Measurements from ENCODE around the gene NHSL2.
"Not testable (repeated sequence)": the region's sequence is repeated elsewhere in the genome, so short reads cannot be mapped to it uniquely, and the experiment has no call there.

The NHSL2 gene

DNA sequence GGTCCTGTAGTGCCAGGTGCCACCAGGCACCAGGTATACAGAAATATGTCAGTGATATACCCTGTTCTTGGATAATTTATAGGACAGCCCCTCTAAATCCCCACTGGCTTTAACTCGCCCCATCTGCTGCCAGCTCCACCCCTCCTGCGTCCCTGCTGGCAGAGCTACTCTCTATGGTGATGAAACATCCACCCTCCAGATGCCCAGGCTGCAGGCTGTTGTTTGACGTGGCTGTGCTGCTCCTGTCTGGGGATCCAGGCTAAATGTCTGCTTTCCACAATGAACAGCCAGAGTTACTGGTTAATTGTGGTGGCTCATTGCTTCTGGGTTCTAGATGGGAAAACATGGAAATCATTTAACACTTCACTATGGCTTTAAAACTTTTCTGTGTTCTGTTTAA, 12.9 kb downstream of the NHSL2 start:
- no peak for DNase-seq (ENCODE audit: low read depth)

DNA sequence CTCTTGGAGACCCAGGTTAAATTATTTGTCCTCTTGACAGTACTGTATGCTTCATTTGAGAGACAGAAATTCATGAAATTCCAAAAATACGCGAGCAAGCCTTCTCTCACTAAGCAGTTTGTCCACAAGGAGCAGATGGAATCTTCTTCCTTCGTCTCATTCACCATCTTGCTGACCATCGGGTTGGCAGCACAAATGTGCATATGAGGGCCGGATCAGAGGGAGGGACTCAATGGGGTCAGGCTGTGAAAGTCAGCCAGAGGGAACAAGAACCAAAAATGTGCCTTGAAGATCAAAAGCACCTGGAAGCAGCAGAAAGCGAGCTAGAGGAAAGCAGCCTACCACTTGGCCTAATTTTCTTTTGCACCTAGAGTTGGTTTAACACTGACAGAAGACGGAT, 16.4 kb downstream of the NHSL2 start:
- no peak for DNase-seq (ENCODE audit: low read depth)

DNA sequence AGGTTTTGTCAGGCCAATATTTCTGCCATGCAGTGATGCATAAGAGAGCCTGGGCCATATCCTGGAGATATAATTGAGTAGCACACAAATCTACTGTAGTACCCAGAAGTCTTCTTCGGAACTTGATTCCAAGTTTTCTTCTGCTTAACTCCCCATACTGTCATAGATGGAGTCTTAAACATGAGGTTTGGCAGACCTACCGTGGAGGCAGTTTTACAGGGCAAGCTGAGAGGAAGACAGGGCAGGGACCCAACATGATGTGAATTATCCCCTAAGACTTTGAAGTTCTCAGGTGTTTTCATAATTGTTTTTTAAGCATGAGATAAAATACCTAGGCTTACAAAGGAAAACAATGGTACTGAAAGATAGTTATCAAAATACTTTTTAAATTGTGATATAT, 18.2 kb downstream of the NHSL2 start:
- no peak for DNase-seq (ENCODE audit: low read depth)

DNA sequence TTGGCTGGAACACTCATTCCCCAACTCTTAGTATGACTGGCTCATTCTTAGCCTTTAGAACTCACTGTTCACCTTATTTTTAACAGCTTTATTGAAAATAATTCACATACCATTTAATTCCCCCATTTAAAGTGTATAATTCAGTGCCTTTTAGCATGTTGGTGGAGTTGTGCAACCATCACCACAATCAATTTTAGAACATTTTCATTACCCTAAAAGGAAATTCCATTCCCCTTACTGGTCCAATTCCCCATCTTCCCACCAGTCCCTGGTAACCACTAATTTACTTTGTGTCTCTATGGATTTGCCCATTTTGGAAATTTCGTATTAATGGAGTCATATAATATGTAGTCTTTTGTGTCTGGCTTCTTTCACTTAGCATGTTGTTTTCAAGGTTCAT, 19.7 kb downstream of the NHSL2 start:
- no peak for DNase-seq (ENCODE audit: low read depth)

DNA sequence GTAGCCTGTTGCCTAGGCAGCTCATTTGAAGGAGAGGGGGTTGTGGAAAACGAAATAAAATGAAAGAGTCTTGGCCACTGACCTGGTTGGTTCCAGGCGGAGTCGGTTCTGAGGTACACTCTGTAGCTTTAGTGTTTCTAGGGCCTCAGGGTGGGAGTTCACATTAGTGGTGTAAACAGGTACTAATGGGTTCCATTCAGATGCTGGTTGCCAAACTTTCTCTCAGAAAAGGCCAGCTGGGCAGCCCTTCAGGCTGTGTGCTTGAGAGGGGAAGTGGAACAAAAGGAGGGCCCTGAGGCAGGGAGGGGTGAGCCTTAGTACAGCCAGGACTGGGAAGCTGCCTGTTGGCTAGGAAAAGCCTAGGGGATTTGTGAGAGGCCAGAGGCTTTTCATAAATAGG, 24.8 kb downstream of the NHSL2 start:
- no peak for DNase-seq (ENCODE audit: low read depth)

DNA sequence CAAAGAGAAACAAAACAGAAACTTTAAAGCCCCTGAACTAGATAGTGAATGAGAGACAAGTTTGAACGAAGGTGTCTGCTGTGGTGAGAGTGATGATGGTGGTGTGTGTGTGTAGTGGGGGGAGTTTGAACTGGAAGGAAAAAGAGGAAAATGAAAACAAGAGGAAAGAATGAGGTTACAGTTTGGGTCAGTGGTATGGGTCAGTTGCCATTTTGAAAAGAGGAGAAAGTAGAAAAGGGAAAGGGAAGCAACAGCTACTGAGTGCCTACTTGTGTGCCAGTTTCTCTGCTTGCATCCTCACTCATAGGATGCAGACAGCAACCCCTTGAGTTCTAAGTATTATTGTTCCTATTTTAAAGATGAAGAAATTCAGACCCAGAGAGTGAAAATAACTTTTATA, 26.0 kb downstream of the NHSL2 start:
- DNase-seq (ENCODE audit: low read depth), result no peak

DNA sequence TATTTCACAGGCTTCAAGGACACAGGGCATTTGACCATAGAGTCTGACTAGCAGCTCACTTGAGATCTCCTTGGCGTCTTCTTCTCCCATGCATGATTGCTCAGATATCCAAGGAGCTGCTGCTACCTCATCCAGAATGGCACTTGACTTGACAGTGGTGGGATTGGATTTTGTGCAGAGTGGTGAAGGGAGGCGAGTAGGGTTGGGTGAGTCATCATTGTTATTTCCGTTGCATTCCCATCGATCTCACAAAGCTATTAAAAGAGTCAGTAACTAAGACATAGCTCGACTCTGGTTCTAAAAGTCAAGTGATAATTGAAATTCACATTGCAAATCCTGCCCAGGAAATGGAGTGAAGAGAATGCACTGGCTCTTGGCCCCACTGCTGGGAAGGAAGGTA, 27.7 kb downstream of the NHSL2 start:
- DNase-seq (ENCODE audit: low read depth), result no peak

DNA sequence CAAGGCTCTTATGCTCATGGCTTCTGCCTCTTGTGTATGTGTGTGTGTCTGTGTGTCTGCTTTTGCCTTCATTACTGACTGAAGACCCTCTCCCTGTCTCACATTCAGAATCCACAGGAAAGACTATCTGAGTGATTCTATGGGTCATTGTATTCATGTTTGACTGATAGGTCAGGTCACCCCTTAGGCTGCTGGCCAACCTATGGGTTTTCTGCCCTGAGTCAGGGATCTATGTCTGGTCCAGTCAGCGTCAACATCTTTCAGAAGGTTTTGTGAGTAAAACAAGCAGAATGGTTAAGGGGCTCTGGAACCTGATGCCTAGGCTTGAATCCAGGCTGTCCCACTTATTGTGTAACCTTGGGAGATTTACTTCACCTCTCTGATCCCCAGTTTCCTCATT, 30.5 kb downstream of the NHSL2 start:
- DNase-seq (ENCODE audit: low read depth), result no peak

DNA sequence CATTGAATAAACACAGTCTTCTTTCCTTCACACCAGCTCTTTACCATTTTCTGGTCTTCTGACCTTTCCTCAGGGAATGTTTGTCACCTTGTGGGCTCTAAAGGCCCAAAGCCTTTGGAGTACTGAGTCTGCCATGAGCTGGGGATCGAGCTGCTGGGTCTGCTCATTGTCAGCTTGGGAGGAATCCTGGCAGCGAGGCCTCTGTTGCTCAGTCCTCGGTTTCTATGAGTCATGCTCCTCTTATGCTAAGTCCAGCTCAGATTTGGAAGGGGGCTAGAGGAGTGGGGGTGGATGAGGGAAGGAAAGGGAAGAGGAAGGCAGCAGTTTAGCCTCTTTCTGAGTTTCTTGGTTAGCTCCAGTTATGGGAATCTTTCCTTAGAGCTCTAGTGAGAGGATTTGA, 31.1 kb downstream of the NHSL2 start:
- DNase-seq (ENCODE audit: low read depth), result no peak

DNA sequence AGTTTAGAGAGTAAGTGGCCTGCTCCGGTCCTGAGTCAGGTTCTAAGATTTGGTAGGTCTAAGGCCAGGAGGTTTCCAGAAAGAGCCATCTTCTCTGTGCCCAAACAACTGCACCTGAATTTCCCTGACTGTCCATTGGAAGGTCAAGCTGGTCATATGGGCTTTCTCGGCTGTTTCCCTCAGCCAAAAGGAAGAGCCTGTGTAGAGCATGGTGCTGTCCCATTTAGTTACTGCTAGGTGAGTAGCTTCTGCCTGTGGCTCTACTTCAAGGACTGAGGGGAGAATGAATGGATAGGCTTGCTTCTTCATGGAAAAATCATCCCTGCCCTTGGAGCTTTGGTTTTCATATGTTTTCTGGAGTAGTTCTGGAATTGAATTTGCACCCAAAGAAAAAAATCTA, 33.7 kb downstream of the NHSL2 start:
- no peak for DNase-seq (ENCODE audit: low read depth)

DNA sequence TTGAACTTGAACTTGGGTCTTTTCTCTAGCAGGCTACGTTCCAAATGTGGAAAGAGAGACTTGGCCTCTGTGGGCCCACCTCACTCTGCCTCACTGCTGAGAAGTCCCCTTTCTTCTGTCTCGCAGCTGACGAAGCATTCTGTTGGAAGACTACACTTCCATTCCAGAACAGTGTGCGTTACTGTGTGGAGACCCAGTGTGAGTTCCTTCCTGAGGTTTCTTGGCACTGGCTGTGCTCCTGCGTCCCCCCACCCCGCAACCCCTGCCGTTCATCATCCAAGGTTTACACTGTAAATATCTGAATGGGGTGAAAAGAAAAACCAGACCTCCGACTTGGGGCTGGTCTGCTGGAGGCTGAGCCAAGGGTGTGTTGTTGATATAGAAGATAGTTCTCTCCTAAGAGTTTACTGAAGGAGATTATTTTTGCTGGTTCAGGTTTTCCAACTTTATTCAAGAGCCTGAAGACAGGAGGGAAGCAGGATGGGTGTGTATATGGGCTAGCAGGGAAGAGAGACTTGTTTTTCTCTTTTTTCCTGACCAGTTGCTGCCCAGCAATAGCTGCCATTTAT, 34.7 kb downstream of the NHSL2 start:
- no peak for DNase-seq (ENCODE audit: low read depth)

DNA sequence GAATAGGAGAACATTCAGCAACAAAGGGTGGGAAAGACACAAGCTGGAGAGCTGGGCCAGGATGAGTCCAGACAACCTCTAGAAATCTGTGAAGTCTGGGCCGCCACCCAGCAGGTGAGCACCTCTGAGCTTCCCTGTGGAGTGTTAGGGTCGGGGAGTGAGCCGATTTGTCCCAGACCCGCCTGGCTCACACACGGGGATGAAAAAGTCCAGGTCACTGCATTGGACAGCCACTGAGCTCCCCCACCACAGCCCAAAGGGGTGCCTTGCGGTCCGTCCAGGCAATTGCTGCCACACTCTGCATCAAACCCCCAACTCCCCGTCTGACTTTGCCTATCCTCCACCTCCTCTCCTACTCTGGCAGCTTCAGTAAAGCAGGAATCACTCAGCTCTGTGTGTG, 38.7 kb downstream of the NHSL2 start:
- no peak for DNase-seq (ENCODE audit: low read depth)

DNA sequence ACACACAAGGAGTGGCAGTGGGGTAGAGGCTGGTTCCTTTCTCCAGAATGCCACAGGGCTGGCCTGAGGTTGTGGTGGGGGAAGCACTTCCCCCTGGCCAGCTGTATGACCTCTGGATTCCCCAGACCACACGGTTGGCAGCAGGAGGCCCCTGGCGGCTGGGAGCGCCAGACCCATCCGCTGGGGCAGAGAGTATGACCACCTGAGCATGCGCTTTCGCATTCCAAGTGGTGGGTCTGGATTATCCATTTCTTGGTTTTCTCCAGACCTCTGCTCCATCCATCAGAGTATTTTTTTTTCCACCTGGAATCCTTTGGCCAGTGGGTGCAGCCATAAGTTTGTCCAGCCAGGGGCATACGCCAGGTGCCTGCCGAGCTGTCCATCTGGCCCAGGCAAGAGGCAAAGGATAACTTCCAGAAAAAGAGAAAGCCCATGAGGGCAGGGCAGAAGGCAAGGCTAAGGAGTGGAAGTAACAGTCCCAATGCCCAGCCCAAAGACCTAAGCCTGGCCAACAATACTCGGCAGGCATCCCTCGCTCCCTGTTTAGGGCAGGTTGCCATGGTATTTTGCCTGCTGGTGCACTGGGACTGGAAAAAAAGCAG, 39.3 kb downstream of the NHSL2 start:
- DNase-seq (ENCODE audit: low read depth), result no peak

DNA sequence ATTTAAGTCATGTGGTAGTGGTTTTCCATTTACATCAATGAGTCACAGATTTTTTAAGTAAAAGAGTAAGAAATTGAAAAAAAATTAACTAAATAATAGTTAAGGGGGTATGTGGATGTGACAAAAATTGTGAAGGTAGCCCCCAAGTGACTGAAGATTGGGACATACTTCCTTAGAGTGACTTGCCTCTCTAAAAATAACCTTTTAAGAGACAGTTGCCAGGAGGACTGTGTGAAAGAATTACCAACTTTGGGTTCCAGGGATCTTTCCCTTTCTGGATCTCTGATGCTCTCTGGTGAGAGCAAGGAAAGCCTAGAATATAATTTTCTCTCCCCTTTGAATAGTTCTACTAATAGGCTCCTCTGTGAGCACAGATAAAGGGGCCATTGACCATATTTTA, 42.7 kb downstream of the NHSL2 start:
- DNase-seq (ENCODE audit: low read depth), result no peak

DNA sequence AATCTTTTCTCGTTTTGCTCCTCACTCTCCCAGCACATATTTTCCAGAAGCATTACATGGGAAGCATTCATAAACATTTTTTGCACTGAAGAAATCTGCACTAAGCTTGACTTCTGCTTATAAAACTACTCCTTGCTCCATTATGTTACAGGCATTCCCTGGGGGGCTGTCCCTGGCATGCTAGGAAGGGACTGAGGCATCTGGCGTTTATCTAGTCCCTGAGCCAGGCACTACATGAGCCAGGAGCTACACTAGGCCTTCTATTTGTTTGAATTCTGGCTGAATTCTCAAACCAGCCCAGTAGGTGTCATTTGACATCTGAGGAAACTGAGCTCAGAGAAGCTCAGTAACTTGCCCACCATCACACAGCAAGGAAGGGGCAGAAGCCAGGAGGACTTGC, 43.3 kb downstream of the NHSL2 start:
- DNase-seq (ENCODE audit: low read depth), result no peak

DNA sequence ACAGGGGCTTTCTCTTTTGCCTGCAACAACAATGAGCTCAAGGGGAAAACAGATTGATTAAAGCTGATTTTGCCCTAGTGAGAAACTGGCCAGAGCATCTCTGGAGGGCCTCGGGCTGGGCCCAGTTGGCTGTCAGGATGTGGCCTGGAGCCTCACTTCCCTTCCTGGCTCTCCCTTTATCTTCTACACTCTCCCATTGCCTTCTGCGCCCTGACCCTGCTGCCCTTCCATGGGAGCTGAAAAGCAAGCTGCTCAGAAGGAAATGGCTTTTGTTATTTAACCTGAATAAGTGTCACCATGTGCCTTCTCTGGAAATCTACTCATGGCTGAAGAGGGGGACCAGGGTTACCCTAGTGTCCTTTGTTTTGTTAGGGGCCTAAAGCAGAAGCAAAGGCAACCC, 43.8 kb downstream of the NHSL2 start:
- DNase-seq (ENCODE audit: low read depth), result no peak

DNA sequence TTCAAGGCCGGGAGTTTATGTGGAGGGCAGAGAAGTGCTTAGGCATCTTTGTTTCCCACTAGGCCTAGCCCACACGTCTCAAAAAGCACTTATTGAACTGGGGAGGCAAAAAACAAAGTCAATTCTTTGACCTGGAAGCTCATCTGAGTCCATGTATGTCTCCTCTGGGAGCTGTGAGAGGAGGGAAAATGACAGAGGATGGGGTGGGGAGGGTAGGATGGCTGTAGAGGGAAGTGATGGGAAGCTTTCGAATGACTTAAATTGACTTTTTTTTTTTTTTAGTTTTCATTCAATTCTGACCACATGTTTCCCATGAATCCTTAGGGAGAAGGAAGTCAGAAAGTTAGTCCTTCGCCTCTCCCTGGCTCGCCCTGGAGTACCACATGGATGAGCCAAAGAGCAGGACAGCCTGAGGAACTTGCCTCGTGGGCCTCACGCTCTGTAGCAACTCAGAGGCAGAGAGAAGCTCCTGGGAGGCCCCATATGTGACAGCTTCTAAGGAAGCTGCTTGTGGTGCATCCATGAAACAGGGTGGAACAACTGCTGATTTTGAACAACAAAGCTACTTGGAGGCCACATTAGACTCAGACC, 45.0 kb downstream of the NHSL2 start:
- no peak for DNase-seq (ENCODE audit: low read depth)

DNA sequence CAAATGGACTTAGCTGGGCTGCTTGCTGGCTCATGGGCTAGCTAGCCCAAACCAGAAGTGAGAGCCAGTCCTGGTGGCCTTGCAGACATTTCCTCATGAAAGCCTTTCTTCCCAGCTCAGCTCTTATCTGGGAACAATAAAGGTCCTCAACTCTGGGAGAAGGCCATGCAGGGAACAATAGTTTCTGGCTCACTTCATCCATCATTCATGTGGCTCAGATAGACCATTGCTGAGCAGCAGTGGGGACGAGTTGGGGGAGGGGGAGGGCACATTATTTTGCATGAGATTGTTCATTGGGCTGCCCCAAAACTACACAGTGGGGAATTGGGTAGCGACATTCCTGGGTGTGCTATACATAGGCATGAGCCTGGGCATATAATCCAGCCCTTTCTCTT, 47.6 kb downstream of the NHSL2 start:
- no peak for DNase-seq (ENCODE audit: low read depth)

DNA sequence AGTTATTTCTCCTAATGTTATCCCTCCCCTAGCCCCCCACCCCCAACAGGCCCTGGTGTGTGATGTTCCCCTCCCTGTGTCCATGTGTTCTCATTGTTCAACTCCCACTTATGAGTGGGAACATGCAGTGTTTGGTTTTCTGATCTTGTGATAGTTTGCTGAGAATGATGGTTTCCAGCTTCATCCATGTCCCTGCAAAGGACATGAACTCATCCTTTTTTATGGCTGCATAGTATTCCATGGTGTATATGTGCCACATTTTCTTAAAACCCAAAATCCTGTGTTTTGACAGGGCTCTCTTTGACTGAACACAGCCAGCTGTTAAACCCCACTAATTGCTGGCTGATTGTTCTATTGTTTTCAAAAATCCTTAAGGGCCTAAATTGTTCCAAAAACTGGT, 53.5 kb downstream of the NHSL2 start:
- not testable (repeated sequence) for DNase-seq (ENCODE audit: low read depth)

DNA sequence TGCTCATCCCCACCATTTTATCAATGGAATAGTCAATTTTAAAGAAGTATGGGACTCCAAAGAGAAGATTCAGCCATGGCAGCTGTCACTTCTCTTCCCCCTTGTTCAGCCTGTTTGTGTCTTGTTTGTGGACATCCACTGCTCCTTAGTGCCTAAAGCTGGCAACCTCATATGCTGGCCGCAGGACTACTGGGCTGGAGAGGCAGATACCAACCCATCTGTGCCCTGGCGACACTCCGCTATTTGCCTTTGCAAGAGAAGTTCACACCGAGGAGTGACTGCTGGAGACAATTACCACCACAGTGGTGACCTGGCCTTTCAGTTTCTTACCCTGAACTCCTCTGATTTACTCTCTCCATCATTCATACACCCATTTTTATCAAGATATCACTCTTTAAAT, 64.3 kb downstream of the NHSL2 start:
- DNase-seq (ENCODE audit: low read depth), result no peak

DNA sequence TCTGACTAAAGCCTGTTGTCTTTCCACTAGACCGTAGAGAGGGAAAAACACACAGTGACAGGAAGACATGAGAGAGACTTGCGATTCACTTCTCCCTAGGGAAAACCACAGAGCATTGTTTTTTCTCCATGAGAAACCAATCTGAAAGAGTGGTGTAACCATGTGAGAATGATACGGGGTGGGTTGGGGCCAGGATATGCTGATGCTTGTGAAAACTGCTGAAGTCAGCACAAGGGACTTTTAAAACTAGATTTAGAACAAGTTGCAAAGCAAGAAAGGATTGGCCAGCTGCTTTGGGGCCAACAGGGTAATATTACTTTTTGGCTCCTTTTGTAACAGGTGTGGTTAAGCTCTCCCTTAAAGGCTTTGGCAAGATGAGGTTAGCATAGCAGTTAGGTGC, 66.1 kb downstream of the NHSL2 start:
- DNase-seq (ENCODE audit: low read depth), result no peak

DNA sequence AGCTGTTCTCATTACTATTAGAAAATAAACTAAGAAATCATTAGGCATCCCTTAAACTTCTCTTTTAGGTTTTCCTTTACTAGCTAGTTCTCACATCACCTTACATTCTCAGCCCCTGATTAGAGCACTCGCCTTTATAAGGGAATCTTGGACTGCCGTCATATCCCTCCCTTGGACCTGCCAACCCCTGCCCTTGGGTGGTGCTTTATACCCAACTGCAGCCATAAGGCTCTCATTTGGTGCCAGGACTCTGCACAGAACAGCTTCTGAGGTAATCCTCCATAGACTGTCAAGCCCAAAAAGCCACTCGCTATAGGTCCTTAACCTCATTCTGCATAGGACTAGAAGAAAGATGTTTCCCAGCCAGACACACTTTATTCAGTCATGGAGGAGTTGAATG, 67.5 kb downstream of the NHSL2 start:
- DNase-seq (ENCODE audit: low read depth), result no peak

DNA sequence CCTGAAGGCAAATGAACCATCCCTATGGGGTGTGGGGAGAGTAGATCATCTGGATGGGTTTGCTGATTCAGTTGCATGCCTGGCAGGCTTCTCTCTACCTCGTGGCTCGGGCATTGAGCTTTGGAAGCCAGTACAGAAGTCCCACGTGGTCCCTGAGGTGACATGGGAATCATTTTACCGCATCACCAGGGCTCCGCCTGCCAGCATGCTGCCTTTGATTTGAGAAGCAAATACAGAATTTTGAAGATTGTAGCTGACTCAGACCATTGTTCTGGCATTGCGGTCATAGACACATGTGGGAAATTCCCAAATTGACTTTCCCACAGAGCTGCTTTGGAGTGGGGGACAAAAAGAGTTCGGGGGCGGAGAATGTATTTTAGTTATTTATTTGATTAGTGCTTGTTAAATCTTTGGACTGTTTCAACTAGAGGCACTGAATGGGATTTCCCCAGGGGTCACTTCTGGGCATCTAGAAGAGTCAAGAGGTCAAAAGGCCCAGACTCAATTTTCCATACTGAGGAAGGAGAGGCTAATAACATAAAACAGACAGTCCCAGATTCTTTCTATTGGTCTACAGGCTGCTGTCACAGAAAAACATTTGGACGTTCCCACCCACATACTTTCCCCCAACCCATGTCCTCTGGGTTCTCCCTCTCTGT, 79.3 kb downstream of the NHSL2 start:
- DNase-seq (ENCODE audit: low read depth), result no peak

DNA sequence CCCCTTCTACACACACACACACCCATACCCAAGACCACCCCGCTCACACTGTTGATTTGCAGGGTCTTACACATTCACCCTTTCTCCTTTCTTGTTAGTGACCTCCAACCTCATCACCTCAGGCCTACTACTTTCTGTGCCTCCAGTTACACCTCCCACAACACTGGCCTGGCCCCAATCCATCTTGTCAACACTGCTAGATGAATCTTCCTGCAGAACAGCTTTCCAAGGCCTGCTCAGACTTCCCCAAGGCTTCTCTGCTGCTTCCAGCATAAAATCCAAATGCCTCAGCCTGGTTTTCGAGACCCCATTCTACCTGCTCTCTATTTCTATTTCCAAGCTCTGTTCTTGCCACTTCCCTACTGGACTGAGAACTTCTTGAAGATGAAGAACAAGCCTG, 79.9 kb downstream of the NHSL2 start:
- DNase-seq (ENCODE audit: low read depth), result no peak
